HG03039 (cell line): ENCODE results near the gene CX3CR1.

ENCODE experiments used
- ATAC-seq: cut with Tn5 transposase; IDR thresholded peaks from one replicate; pipeline ENCODE4 v1.9.1; 2021; ENCODE audit warnings: mild to moderate bottlenecking, moderate library complexity; ENCODE audit not compliant: unreplicated experiment

The CX3CR1 gene

DNA sequence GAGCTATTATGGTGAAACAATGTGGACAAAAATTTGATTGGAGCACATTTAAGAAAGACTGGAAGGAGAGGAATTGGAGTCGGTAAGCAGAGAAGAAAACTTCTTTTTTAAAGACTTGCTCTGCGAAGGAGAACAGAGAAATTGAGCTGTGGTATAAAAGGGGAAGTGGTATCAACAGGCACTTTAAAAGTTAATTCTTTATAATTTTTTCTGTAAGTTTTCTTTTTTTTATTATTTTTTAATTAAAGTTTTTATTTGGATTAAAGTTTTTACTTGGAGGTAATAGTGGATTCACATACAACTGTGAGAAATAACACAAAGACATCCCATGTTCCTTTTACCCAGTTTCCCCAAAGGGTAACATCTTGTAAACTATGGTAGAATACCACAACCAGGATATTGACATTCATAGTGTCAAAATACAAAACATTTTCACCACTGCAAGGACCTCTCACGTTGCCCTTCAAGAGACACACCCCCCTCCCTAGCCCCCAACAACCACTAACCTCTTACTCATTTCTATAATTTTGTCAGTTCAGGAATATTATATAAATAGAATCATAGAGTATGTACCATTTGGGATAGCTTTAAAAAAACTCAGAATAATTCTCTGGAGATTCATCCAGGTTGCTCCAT, 53.6 kb downstream of the CX3CR1 start:
- ATAC-seq: no peak

DNA sequence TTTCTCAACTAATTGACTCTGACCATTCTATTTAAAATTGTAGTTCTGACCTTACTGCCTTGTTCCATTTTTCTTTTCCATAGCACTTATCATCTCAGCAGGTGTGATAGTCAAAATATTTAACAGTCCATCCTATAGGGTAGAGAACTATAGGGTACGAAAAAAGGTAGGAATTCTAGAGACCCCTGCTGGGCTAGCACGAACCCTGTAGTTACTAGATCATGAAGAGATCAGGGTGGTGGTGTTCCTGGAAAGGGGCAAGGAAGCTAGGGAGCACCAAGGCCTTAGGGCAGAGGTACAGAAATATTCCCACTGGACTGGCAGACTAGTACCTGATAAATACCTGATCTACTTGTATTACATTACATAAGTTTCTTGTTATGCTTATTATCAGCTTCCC, 55.5 kb downstream of the CX3CR1 start:
- ATAC-seq: no peak

DNA sequence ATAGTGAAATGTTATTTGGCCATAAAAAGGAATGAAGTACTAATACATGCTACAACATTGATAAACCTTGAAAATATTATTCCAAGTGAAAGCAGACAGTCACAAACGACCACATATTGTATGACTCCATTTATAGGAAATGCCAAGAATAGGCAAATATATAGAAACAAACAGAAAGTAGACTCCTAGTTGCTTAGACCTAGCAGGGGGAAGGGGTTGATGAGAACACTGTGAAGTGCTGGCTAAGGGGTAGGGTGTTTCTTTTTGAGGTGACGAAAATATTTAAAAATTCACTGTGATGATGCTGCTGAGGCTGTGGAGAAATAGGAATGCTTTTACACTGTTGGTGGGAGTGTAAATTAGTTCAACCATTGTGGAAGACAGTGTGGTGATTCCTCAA, 56.9 kb downstream of the CX3CR1 start:
- ATAC-seq: no peak

DNA sequence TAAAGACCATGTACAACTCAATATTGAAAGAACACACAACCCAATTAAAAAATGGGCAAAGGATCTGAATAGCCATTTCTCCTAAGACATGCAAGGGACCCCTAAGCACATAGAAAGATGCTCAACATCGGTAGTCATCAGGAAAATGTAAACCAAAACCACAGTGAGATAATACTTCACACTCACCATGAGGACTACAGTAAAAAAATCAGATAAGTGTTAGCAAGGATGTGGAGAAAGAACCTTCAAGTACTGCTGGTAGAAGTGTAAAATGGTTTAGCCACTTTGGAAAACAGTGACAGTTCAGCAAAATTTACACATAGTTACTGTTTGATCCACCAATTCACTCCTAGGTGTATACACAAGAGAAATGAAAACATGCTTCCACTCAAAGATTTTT, 57.4 kb downstream of the CX3CR1 start:
- no peak for ATAC-seq

DNA sequence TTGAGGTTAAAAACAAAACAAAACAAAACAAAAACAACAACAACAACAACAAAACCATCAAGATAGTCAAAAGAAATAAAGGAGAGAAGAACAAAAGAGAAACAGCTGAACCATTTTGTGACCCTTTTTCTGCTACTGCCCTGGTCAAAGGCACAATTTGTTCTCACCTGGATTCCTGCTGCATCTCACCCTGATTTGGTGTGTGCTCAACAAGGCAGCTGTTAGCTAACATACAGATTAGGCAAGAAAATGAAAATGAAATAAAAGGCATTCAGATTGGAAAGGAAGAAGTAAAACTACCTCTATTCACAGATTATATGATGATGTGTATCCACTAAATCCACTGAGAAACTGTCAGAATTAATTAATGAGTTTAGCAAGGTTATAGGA, 58.7 kb downstream of the CX3CR1 start:
- ATAC-seq: no peak

DNA sequence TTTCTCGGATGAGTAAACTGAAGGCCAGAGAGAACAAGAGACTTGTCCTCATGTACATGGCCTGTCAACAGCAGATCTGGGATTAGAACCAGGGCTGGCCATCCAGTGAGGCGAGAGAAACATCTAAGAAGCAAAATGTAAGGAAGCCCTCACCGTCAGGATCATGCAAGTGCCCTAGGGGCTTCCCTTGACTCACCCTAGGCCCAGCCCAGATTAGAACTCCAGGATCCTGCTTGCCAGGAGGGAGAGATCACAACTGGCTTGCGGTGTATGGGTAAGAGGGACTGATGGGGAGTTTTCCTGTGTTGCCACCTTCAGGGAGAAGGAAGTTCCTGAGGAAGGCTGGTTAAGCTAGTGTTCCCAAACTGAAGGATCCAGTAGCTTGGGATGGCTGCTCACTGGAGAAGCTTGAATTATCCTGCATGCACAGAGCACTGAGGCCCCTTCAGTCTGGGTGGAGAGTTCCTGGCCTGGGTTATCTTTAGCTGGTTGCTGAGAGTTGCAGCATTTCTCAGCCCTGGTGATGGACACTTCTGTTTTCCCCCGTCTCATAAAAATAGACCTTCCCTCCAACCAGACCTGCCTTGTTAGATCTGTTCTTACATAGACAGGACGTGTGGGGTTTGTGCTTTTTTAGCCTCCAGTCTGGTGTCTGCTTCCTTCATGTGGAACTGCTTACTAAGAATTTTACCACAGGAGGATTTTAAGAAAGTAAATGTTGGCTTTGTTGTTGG, 59.3 kb downstream of the CX3CR1 start:
- ATAC-seq: no peak

DNA sequence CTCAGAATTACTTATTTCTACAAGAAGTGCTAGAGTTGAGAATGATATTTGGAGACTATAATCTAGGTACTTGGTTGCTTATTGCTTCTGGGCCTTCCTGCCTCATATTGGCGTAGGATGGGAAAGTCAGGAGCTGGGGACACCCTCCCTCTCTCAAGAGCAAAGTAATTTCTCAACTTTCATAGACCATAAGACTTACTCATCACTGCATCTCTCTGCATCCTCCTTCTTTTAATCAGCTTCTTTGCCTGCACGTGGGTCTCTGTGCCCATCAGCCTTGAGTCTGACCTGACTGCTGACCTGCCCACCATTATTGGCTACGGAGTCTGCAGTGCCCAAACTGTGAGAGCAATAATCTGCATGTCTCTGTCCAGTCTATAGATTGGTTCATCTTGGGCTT, 60.1 kb downstream of the CX3CR1 start:
- no peak for ATAC-seq

DNA sequence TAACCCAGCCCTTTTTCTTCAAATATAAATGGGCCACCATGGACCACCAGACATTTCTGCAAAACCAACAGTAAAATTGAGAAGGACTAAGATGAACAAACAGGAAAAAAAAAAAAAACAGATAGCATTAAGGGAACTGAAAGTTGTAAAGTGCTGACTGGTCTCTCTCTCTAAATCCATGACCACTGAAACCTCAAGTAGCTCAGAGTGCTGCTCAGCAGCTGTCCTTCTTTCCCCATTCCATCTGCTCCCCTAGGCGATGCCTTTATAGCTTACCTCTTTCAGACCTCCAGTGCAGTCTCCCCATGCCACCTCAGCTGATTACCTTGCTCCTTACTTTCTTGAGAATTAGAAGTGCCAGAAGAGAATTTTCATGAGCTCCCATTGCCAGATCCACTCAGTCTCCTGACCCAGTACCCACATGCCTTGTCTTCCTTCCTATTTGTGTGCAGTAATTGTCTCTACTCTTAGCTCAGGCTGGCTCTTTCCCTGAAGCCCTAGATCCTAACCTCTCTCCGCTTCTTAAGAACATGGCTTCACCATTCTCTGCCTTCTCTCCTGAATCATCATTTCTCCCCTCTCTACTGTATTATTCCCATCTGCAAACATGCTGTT, 63.6 kb downstream of the CX3CR1 start:
- peak; percentile 86 for ATAC-seq

DNA sequence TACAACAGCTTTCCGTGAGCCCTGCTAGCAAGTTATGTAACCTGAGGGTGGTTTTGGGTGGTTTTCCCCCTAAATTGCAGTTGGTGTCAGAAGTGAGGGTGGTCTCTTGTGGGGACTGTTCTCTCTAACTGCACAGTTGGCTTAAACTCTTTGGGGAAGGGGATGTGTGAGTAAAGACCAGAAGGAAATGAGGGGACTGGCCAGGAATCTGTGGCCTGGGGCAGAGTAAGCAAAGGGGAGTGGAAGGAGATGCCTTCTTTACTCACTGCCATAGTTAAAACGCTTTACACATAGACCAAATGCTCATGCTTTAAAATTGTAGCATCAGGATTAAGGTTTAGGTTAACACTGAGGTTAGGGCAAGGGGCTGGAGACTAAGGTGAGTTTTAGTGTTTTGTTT, 66.2 kb downstream of the CX3CR1 start:
- no peak for ATAC-seq
